Astrocyte (in vitro differentiated cells and primary cell): ENCODE data around the gene HOXD10. TPM values are rescaled to one million over a fixed set of nuclear protein-coding genes. Genes with fewer than 3 reads are reported as not detected.

ENCODE experiments used
- DNase-seq: peaks from one replicate; pipeline ENCODE4 v3.0.0-alpha.2; 2010; ENCODE audit warnings: low read depth
- FAIRE-seq: peaks from 2 replicates; lab custom pipeline; 2011; peaks lifted over from hg19 to GRCh38; lab: Jason Lieb, UNC
- H2AFZ ChIP-seq: 2 replicates; pipeline ENCODE4 v1.6.0; 2012; ENCODE audit warnings: low read depth, low read length, inconsistent platforms
- H3K27ac ChIP-seq: 2 replicates; pipeline ENCODE4 v1.5.1; 2011; ENCODE audit warnings: low read depth, low read length, inconsistent platforms
- H3K27me3 ChIP-seq: 2 replicates; pipeline ENCODE4 v1.6.0; 2011; ENCODE audit warnings: low read length, inconsistent platforms; ENCODE audit not compliant: insufficient read depth
- H3K36me3 ChIP-seq: 2 replicates; pipeline ENCODE4 v1.5.1; 2011; ENCODE audit warnings: low read length, inconsistent platforms; ENCODE audit not compliant: insufficient read depth
- H3K4me1 ChIP-seq: 2 replicates; pipeline ENCODE4 v1.5.1; 2011; ENCODE audit warnings: low read length, inconsistent platforms; ENCODE audit not compliant: insufficient read depth
- H3K4me2 ChIP-seq: 2 replicates; pipeline ENCODE4 v1.6.0; 2012; ENCODE audit warnings: low read length, inconsistent platforms
- H3K4me3 ChIP-seq: 2 replicates; pipeline ENCODE4 v1.5.1; 2011; ENCODE audit warnings: low read depth, mild to moderate bottlenecking, low read length, inconsistent platforms; ENCODE audit not compliant: insufficient read depth
- H3K79me2 ChIP-seq: 2 replicates; pipeline ENCODE4 v1.6.0; 2012; ENCODE audit warnings: mild to moderate bottlenecking, low read length, inconsistent platforms; ENCODE audit not compliant: insufficient read depth
- H3K9ac ChIP-seq: 2 replicates; pipeline ENCODE4 v1.6.0; 2012; ENCODE audit warnings: mild to moderate bottlenecking, low read length, inconsistent platforms
- H3K9me3 ChIP-seq: 2 replicates; pipeline ENCODE4 v1.5.1; 2012; ENCODE audit warnings: low read depth, mild to moderate bottlenecking, low read length, inconsistent platforms; ENCODE audit not compliant: insufficient read depth
- H4K20me1 ChIP-seq: 2 replicates; pipeline ENCODE4 v1.6.0; 2012; ENCODE audit warnings: low read length, inconsistent platforms; ENCODE audit not compliant: insufficient read depth
- H3K27ac Mint-ChIP-seq: one replicate; pipeline ENCODE4 v1.8.0; 2021; ENCODE audit warnings: mild to moderate bottlenecking, mixed read lengths; ENCODE audit not compliant: unreplicated experiment
- H3K27me3 Mint-ChIP-seq: one replicate; pipeline ENCODE4 v1.8.0; 2021; ENCODE audit warnings: low read depth, mixed read lengths; ENCODE audit not compliant: unreplicated experiment
- H3K36me3 Mint-ChIP-seq: one replicate; pipeline ENCODE4 v1.8.0; 2021; ENCODE audit warnings: low read depth, mixed read lengths; ENCODE audit not compliant: unreplicated experiment
- H3K4me1 Mint-ChIP-seq: one replicate; pipeline ENCODE4 v1.8.0; 2021; ENCODE audit warnings: low read depth, mixed read lengths; ENCODE audit not compliant: unreplicated experiment
- H3K4me3 Mint-ChIP-seq: one replicate; pipeline ENCODE4 v1.8.0; 2021; ENCODE audit warnings: mild to moderate bottlenecking, moderate library complexity, mixed read lengths; ENCODE audit not compliant: unreplicated experiment
- H3K9me3 Mint-ChIP-seq: one replicate; pipeline ENCODE4 v1.8.0; 2021; ENCODE audit warnings: mild to moderate bottlenecking, mixed read lengths; ENCODE audit not compliant: unreplicated experiment
- CTCF ChIP-seq: IDR thresholded peaks from 2 replicates; pipeline ENCODE4 v1.5.1; 2011; ENCODE audit warnings: low read depth, mild to moderate bottlenecking, inconsistent platforms, low read length, moderate library complexity; ENCODE audit not compliant: insufficient read depth
- EZH2 ChIP-seq: IDR thresholded peaks from 2 replicates; pipeline ENCODE4 v1.6.1; 2012; ENCODE audit warnings: mild to moderate bottlenecking, low read length, inconsistent platforms; ENCODE audit not compliant: insufficient read depth
- total RNA-seq: library from RNA; stranded (reverse); gene quantifications from 2 replicates; pipeline ENCODE4 v1.2.1, GENCODE V29; 2021

HOXD10 gene
- total RNA-seq, 1 donor from 2014 or later = not detected

GRCh38 chr2:176121190-176122051 is 4.8 kb downstream of the HOXD10 start:
- H3K27me3 ChIP-seq = peaks cover 99% of the 10 kb centered on the region
- H3K9ac ChIP-seq = no peak overlapping the region
- Mint-ChIP-seq H3K9me3 (peaks cover 38% of the 10 kb centered on the region), H3K36me3 (peaks cover 5% of the 10 kb centered on the region), H3K27me3 (peaks cover 78% of the 10 kb centered on the region), H3K27ac (no peak overlapping the region), H3K4me3 (no peak overlapping the region), H3K4me1 (no peaks in the 10 kb centered on the region)
- peaks cover 8% of the 10 kb centered on the region for H3K4me1 ChIP-seq
- FAIRE-seq = no peak
- TF ChIP-seq CTCF = no peak
- TF ChIP-seq EZH2 = no peak
- peaks cover 8% of the 10 kb centered on the region for H3K9me3 ChIP-seq
- DNase-seq = no peak
- no peak overlapping the region for H3K4me2 ChIP-seq
- no peaks in the 10 kb centered on the region for H3K36me3 ChIP-seq
- no peaks in the 10 kb centered on the region for H4K20me1 ChIP-seq
- H2AFZ ChIP-seq = no peak overlapping the region
- no peaks in the 10 kb centered on the region for H3K79me2 ChIP-seq
- H3K4me3 ChIP-seq = no peak overlapping the region
- H3K27ac ChIP-seq = no peak overlapping the region

- DNase-seq = no peak
- FAIRE-seq = no peak
- Histone ChIP-seq H3K4me1 (peaks cover 8% of the 10 kb centered on the region), H3K27ac (no peak overlapping the region), H3K79me2 (no peaks in the 10 kb centered on the region), H3K9ac (no peak overlapping the region), H4K20me1 (no peaks in the 10 kb centered on the region), H3K9me3 (peaks cover 3% of the 10 kb centered on the region), H3K36me3 (no peaks in the 10 kb centered on the region), H3K27me3 (peaks cover 99% of the 10 kb centered on the region), H3K4me2 (peak overlapping the region; percentile 67), H2AFZ (no peak overlapping the region), H3K4me3 (no peak overlapping the region)
- peaks cover 78% of the 10 kb centered on the region for H3K27me3 Mint-ChIP-seq
- H3K36me3 Mint-ChIP-seq = peaks cover 2% of the 10 kb centered on the region
- no peak overlapping the region for H3K4me3 Mint-ChIP-seq
- no peaks in the 10 kb centered on the region for H3K4me1 Mint-ChIP-seq
- TF ChIP-seq EZH2 (peak; percentile 86), CTCF (no peak)
- H3K27ac Mint-ChIP-seq = no peak overlapping the region
- peaks cover 31% of the 10 kb centered on the region for H3K9me3 Mint-ChIP-seq
Observed at GRCh38 chr2:176122052-176122682, 5.6 kb downstream of the HOXD10 start.
